ENCODE measurements around the gene LPP.
"Not testable (repeated sequence)": the region's sequence is repeated elsewhere in the genome, so short reads cannot be mapped to it uniquely, and the experiment has no call there.

Gene LPP

DNA sequence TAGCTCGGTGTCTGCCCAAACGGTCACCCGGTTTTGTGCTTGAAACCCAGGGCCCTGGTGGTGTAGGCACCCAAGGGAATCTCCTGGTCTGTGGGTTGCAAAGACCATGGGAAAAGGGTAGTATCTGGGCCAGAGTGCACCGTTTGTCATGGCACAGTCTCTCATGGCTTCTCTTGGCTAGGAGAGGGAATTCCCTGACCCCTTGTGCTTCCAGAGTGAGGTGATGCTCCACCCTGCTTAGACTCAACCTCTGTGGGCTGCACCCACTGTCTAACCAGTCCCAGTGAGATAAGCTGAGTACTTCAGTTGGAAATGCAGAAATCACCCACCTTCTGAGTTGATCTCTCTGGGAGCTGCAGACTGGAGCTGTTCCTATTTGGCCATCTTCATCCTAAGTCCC lies 274.0 kb downstream of the LPP start:
- H3K27me3 ChIP-seq (ENCODE audit: control insufficient read depth, insufficient read depth, low read length); H3K9ac ChIP-seq (ENCODE audit: low read length); H3K27ac ChIP-seq (ENCODE audit: low read length); H3K4me3 ChIP-seq (ENCODE audit: low read length); H3K9me3 ChIP-seq (ENCODE audit: control insufficient read depth, low read depth, low read length); H3K4me1 ChIP-seq (ENCODE audit: control insufficient read depth, low read depth, low read length); H3K36me3 ChIP-seq (ENCODE audit: control insufficient read depth, low read depth, low read length): not testable (repeated sequence)

GRCh38 chr3:188431040-188431439 lies 277.1 kb downstream of the LPP start:
- Histone ChIP-seq H3K4me1 (ENCODE audit: control insufficient read depth, low read depth, low read length) (no peaks in the 10 kb centered on the region), H3K27ac (ENCODE audit: low read length) (no peak overlapping the region), H3K9ac (ENCODE audit: low read length) (no peak overlapping the region), H3K9me3 (ENCODE audit: control insufficient read depth, low read depth, low read length) (no peaks in the 10 kb centered on the region), H3K4me3 (ENCODE audit: low read length) (no peak overlapping the region), H3K27me3 (ENCODE audit: control insufficient read depth, insufficient read depth, low read length) (no peaks in the 10 kb centered on the region), H3K36me3 (ENCODE audit: control insufficient read depth, low read depth, low read length) (no peaks in the 10 kb centered on the region)

GRCh38 chr3:188431553-188431952 lies 277.6 kb downstream of the LPP start:
- Histone ChIP-seq H3K9ac (ENCODE audit: low read length) (no peak overlapping the region), H3K4me3 (ENCODE audit: low read length) (no peak overlapping the region), H3K9me3 (ENCODE audit: control insufficient read depth, low read depth, low read length) (no peaks in the 10 kb centered on the region), H3K27me3 (ENCODE audit: control insufficient read depth, insufficient read depth, low read length) (no peaks in the 10 kb centered on the region), H3K4me1 (ENCODE audit: control insufficient read depth, low read depth, low read length) (no peaks in the 10 kb centered on the region), H3K36me3 (ENCODE audit: control insufficient read depth, low read depth, low read length) (no peaks in the 10 kb centered on the region), H3K27ac (ENCODE audit: low read length) (no peak overlapping the region)

DNA sequence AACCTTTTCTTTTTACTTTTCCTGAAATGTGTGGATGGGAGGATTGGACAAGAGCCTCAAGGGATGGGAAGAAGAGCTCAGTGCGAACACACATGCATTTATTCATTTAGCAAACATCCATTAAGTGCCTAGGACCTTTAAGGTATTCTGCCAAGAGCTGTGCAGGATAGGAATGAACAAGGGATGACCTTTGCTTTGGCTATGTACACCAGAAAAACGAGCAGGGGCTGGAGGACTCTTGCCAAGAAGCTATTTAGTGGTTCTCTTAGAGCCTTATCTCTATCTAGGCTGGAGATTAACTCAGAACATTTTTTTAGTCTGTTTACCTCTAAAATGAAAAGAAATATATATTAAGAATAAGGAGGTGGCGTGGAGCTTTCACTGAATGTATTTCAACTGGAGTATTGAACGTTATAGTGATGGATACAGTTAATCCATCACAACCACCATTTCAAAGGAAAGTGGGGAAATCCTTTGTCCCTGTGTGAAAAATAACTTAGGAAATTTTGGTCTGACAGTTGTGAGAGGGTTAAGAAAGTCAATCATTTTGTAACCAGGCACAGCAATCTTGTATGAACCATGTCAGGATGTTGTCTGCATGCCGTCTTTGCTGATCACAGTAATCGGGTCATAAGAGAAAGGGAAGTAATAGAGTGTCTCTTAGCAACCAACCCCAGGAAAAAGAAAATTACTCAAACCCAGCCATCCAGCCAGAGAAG lies 279.0 kb downstream of the LPP start:
- Histone ChIP-seq H3K9ac (ENCODE audit: low read length) (no peak overlapping the region), H3K4me3 (ENCODE audit: low read length) (no peak overlapping the region), H3K36me3 (ENCODE audit: control insufficient read depth, low read depth, low read length) (no peaks in the 10 kb centered on the region), H3K27me3 (ENCODE audit: control insufficient read depth, insufficient read depth, low read length) (no peaks in the 10 kb centered on the region), H3K9me3 (ENCODE audit: control insufficient read depth, low read depth, low read length) (no peaks in the 10 kb centered on the region), H3K27ac (ENCODE audit: low read length) (no peak overlapping the region), H3K4me1 (ENCODE audit: control insufficient read depth, low read depth, low read length) (no peaks in the 10 kb centered on the region)

GRCh38 chr3:188433521-188434150 lies 279.7 kb downstream of the LPP start:
- Histone ChIP-seq H3K4me1 (ENCODE audit: control insufficient read depth, low read depth, low read length) (no peaks in the 10 kb centered on the region), H3K9ac (ENCODE audit: low read length) (no peak overlapping the region), H3K27me3 (ENCODE audit: control insufficient read depth, insufficient read depth, low read length) (no peaks in the 10 kb centered on the region), H3K27ac (ENCODE audit: low read length) (no peak overlapping the region), H3K9me3 (ENCODE audit: control insufficient read depth, low read depth, low read length) (no peaks in the 10 kb centered on the region), H3K36me3 (ENCODE audit: control insufficient read depth, low read depth, low read length) (no peaks in the 10 kb centered on the region), H3K4me3 (ENCODE audit: low read length) (no peak overlapping the region)

- Histone ChIP-seq H3K27ac (ENCODE audit: low read length) (no peak overlapping the region), H3K9ac (ENCODE audit: low read length) (no peak overlapping the region), H3K4me3 (ENCODE audit: low read length) (no peak overlapping the region), H3K4me1 (ENCODE audit: control insufficient read depth, low read depth, low read length) (no peaks in the 10 kb centered on the region), H3K27me3 (ENCODE audit: control insufficient read depth, insufficient read depth, low read length) (no peaks in the 10 kb centered on the region), H3K9me3 (ENCODE audit: control insufficient read depth, low read depth, low read length) (no peaks in the 10 kb centered on the region), H3K36me3 (ENCODE audit: control insufficient read depth, low read depth, low read length) (no peaks in the 10 kb centered on the region)
These were observed 280.6 kb downstream of the LPP start for GRCh38 chr3:188434594-188434993.

GRCh38 chr3:188435266-188435665 lies 281.3 kb downstream of the LPP start:
- Histone ChIP-seq H3K4me3 (ENCODE audit: low read length) (no peak overlapping the region), H3K27ac (ENCODE audit: low read length) (no peak overlapping the region), H3K4me1 (ENCODE audit: control insufficient read depth, low read depth, low read length) (peaks cover 2% of the 10 kb centered on the region), H3K9me3 (ENCODE audit: control insufficient read depth, low read depth, low read length) (no peaks in the 10 kb centered on the region), H3K9ac (ENCODE audit: low read length) (no peak overlapping the region), H3K27me3 (ENCODE audit: control insufficient read depth, insufficient read depth, low read length) (no peaks in the 10 kb centered on the region), H3K36me3 (ENCODE audit: control insufficient read depth, low read depth, low read length) (no peaks in the 10 kb centered on the region)

DNA sequence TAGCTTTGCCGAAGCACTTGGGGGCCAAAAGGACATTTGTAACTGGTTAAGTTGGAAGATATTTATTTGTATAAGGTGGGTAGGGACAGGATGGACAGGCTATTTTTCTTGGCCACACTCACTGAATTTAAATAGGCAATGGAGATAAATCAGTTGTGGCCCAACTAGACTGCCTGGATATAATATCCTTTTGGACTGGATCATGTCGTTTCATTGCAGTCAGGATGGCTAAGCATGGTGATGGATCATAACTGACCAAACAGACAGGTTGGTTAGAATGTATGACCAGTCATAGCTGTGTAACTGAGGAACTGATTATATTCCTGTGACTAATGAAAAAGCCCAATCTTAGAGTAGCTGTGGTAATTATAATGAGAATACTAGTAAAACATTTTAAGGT lies 284.0 kb downstream of the LPP start:
- Histone ChIP-seq H3K4me3 (ENCODE audit: low read length) (no peak overlapping the region), H3K27me3 (ENCODE audit: control insufficient read depth, insufficient read depth, low read length) (no peaks in the 10 kb centered on the region), H3K36me3 (ENCODE audit: control insufficient read depth, low read depth, low read length) (no peaks in the 10 kb centered on the region), H3K27ac (ENCODE audit: low read length) (no peak overlapping the region), H3K4me1 (ENCODE audit: control insufficient read depth, low read depth, low read length) (peaks cover 6% of the 10 kb centered on the region), H3K9ac (ENCODE audit: low read length) (no peak overlapping the region), H3K9me3 (ENCODE audit: control insufficient read depth, low read depth, low read length) (no peaks in the 10 kb centered on the region)

DNA sequence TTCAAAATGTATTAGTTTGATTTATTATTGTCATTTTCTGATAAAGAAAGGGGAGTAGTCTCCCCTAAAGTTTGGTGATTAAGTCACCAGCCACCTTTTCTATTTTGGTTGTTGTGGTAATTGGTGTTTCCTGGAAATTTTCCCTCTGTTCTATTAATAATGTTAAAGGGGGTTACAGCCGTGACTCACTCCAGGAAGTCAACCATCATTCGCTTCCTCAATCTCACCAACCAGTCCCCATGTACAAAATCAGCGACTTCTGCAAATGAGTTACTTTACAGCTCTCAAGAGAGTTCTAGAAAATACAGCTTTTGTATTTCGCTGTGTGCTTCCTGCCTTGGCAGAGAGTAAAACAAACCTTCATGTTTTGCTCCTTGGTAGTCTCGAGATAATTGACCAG lies 285.1 kb downstream of the LPP start:
- no peaks in the 10 kb centered on the region for H3K27me3 ChIP-seq (ENCODE audit: control insufficient read depth, insufficient read depth, low read length)
- peaks cover 6% of the 10 kb centered on the region for H3K4me1 ChIP-seq (ENCODE audit: control insufficient read depth, low read depth, low read length)
- H3K36me3 ChIP-seq (ENCODE audit: control insufficient read depth, low read depth, low read length): no peaks in the 10 kb centered on the region
- H3K9me3 ChIP-seq (ENCODE audit: control insufficient read depth, low read depth, low read length): no peaks in the 10 kb centered on the region
- H3K27ac ChIP-seq (ENCODE audit: low read length): no peak overlapping the region
- H3K9ac ChIP-seq (ENCODE audit: low read length): no peak overlapping the region
- H3K4me3 ChIP-seq (ENCODE audit: low read length): no peak overlapping the region

GRCh38 chr3:188440340-188440972 lies 286.5 kb downstream of the LPP start:
- Histone ChIP-seq H3K4me3 (ENCODE audit: low read length) (no peak overlapping the region), H3K36me3 (ENCODE audit: control insufficient read depth, low read depth, low read length) (no peaks in the 10 kb centered on the region), H3K9ac (ENCODE audit: low read length) (no peak overlapping the region), H3K27ac (ENCODE audit: low read length) (no peak overlapping the region), H3K27me3 (ENCODE audit: control insufficient read depth, insufficient read depth, low read length) (no peaks in the 10 kb centered on the region), H3K4me1 (ENCODE audit: control insufficient read depth, low read depth, low read length) (peaks cover 6% of the 10 kb centered on the region), H3K9me3 (ENCODE audit: control insufficient read depth, low read depth, low read length) (no peaks in the 10 kb centered on the region)

- H3K9me3 ChIP-seq (ENCODE audit: control insufficient read depth, low read depth, low read length): no peaks in the 10 kb centered on the region
- H3K27me3 ChIP-seq (ENCODE audit: control insufficient read depth, insufficient read depth, low read length): no peaks in the 10 kb centered on the region
- no peaks in the 10 kb centered on the region for H3K36me3 ChIP-seq (ENCODE audit: control insufficient read depth, low read depth, low read length)
- no peak overlapping the region for H3K27ac ChIP-seq (ENCODE audit: low read length)
- H3K9ac ChIP-seq (ENCODE audit: low read length): no peak overlapping the region
- H3K4me3 ChIP-seq (ENCODE audit: low read length): no peak overlapping the region
- peaks cover 6% of the 10 kb centered on the region for H3K4me1 ChIP-seq (ENCODE audit: control insufficient read depth, low read depth, low read length)
These were observed 288.5 kb downstream of the LPP start for GRCh38 chr3:188442430-188442829.

- H3K9ac ChIP-seq (ENCODE audit: low read length); H3K27me3 ChIP-seq (ENCODE audit: control insufficient read depth, insufficient read depth, low read length); H3K36me3 ChIP-seq (ENCODE audit: control insufficient read depth, low read depth, low read length); H3K9me3 ChIP-seq (ENCODE audit: control insufficient read depth, low read depth, low read length); H3K4me1 ChIP-seq (ENCODE audit: control insufficient read depth, low read depth, low read length); H3K27ac ChIP-seq (ENCODE audit: low read length); H3K4me3 ChIP-seq (ENCODE audit: low read length): not testable (repeated sequence)
These were observed 291.2 kb downstream of the LPP start for GRCh38 chr3:188445175-188445574.

All from iPS-18a (cell line).